Skeletal muscle tissue (tissue), 4 donors: ENCODE data around the gene ADAMTSL1. TPM values are rescaled to one million over a fixed set of nuclear protein-coding genes. Genes with fewer than 3 reads are reported as not detected.

ENCODE experiments used
- H3K27ac ChIP-seq: one replicate; pipeline ENCODE4 v1.7.0; 2013; ENCODE audit warnings: mild to moderate bottlenecking, low read depth, low read length, inconsistent platforms
- H3K27me3 ChIP-seq, 3 donors: one replicate each; pipeline ENCODE4 v1.7.0; 2013; ENCODE audit warnings: low read length in 3 of 3; ENCODE audit not compliant: control insufficient read depth in 3 of 3, insufficient read depth in 3 of 3
- H3K36me3 ChIP-seq, 3 donors: one replicate each; pipeline ENCODE4 v1.7.0; 2013; ENCODE audit warnings: low read length in 3 of 3; ENCODE audit not compliant: control insufficient read depth in 3 of 3, insufficient read depth in 3 of 3
- H3K4me1 ChIP-seq, 3 donors: one replicate each; pipeline ENCODE4 v1.7.0; 2013; ENCODE audit warnings: low read length in 3 of 3, mild to moderate bottlenecking in 3 of 3; ENCODE audit not compliant: control insufficient read depth in 3 of 3, insufficient read depth in 3 of 3
- H3K4me3 ChIP-seq, 3 donors: one replicate each; pipeline ENCODE4 v1.7.0; 2013; ENCODE audit warnings: low read length in 3 of 3
- H3K9ac ChIP-seq, 3 donors: one replicate each; pipeline ENCODE4 v1.7.0; 2013; ENCODE audit warnings: low read length in 3 of 3, mild to moderate bottlenecking in 3 of 3, moderate library complexity in 2 of 3, low read depth in 1 of 3
- H3K9me3 ChIP-seq, 3 donors: one replicate each; pipeline ENCODE4 v1.7.0; 2013; ENCODE audit warnings: low read length in 3 of 3; ENCODE audit not compliant: control insufficient read depth in 3 of 3
- total RNA-seq: library from RNA; depleted of rRNA; stranded (reverse); fragments of >200 nt; gene quantifications from one replicate; pipeline ENCODE4 v1.2.3, GENCODE V29; 2014
- donor health status: Osteomylitis.

ADAMTSL1 gene
- total RNA-seq, 1 donor from 2014 or later = 18.3 TPM

GRCh38 chr9:18569941-18570630, 96.1 kb downstream of the ADAMTSL1 start:
- no peaks in the 10 kb centered on the region for H3K4me1 ChIP-seq
- no peak overlapping the region for H3K4me3 ChIP-seq
- no peaks in the 10 kb centered on the region for H3K9me3 ChIP-seq
- H3K9ac ChIP-seq = no peak overlapping the region
- H3K36me3 ChIP-seq = no peaks in the 10 kb centered on the region
- no peaks in the 10 kb centered on the region for H3K27me3 ChIP-seq
- no peak overlapping the region for H3K27ac ChIP-seq

DNA sequence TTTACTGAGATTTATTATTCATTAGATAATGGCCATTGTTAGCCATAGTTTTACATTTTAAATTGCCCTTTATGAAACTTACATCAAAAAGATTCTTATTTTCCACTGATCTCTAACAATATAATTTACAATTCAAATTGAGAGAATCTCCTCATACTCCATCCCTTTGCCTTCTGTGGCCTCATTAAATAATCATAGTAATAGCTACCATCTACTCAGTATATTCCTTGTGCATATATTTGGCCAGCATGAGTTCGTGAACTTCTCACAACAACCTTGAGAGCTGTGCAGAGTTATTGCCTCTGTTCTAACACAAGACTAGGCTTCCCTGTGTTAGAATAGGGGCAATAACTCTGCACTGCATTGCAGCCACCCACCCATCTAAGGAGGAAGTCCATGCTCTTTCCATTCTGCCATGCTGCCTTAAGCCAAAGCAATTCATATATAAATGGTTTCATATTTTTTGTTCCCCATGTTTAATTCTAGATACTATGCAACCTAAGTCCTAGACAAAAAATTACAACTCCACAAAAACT, 99.1 kb downstream of the ADAMTSL1 start:
- H3K9ac ChIP-seq = no peak overlapping the region
- H3K36me3 ChIP-seq = no peaks in the 10 kb centered on the region
- H3K9me3 ChIP-seq = no peaks in the 10 kb centered on the region
- H3K4me1 ChIP-seq = no peaks in the 10 kb centered on the region
- no peak overlapping the region for H3K4me3 ChIP-seq
- no peaks in the 10 kb centered on the region for H3K27me3 ChIP-seq
- H3K27ac ChIP-seq = no peak overlapping the region

GRCh38 chr9:18575686-18576085, 101.7 kb downstream of the ADAMTSL1 start:
- H3K9me3 ChIP-seq = no peaks in the 10 kb centered on the region
- no peaks in the 10 kb centered on the region for H3K27me3 ChIP-seq
- no peak overlapping the region for H3K9ac ChIP-seq
- no peaks in the 10 kb centered on the region for H3K4me1 ChIP-seq
- H3K4me3 ChIP-seq = no peak overlapping the region
- H3K36me3 ChIP-seq = no peaks in the 10 kb centered on the region
- no peak overlapping the region for H3K27ac ChIP-seq

GRCh38 chr9:18579536-18579935, 105.6 kb downstream of the ADAMTSL1 start:
- Histone ChIP-seq H3K4me3 (no peak overlapping the region), H3K9me3 (no peaks in the 10 kb centered on the region), H3K4me1 (no peaks in the 10 kb centered on the region), H3K27ac (no peak overlapping the region), H3K36me3 (no peaks in the 10 kb centered on the region), H3K9ac (no peak overlapping the region), H3K27me3 (no peaks in the 10 kb centered on the region)

DNA sequence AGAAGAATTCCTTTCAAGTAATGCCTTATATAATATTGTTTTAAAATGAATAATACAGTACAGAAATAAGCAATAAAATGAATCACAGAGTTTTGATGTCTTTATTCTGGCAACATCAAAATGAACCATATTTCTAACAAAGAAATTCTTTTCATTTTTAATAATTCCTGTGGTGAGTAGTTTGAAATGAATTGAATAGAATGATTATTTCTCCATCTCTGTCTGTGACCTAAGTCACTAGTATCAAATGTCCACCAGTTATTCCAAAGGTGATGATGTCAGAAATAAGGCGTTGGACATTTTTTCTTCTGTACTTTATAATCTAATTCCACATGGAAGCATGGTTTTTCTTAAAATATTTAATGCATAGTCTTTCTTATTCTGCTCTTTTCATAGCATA, 106.2 kb downstream of the ADAMTSL1 start:
- H3K4me3 ChIP-seq = no peak overlapping the region
- no peaks in the 10 kb centered on the region for H3K36me3 ChIP-seq
- H3K27me3 ChIP-seq = no peaks in the 10 kb centered on the region
- H3K27ac ChIP-seq = no peak overlapping the region
- H3K9ac ChIP-seq = no peak overlapping the region
- H3K9me3 ChIP-seq = no peaks in the 10 kb centered on the region
- no peaks in the 10 kb centered on the region for H3K4me1 ChIP-seq

DNA sequence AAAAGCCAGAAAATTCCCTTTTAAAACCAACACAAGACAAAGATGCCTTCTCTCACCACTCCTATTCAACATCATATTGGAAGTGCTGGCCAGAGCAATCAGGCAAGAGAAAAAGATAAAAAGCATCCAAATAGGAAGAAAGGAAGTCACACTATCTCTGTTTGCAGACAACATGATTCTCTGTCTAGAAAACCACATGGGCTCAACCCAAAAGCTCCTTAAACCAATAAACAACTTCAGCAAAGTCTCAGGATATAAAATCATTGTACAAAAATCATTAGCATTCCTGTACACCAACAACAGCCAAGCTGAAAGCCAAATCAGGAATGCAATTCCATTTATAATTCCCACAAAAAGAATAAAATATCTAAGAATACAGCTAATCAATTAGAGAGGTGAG, 112.0 kb downstream of the ADAMTSL1 start:
- Histone ChIP-seq H3K4me3 (no peak overlapping the region), H3K4me1 (no peaks in the 10 kb centered on the region), H3K27ac (no peak overlapping the region), H3K9me3 (no peaks in the 10 kb centered on the region), H3K27me3 (no peaks in the 10 kb centered on the region), H3K9ac (no peak overlapping the region), H3K36me3 (no peaks in the 10 kb centered on the region)

DNA sequence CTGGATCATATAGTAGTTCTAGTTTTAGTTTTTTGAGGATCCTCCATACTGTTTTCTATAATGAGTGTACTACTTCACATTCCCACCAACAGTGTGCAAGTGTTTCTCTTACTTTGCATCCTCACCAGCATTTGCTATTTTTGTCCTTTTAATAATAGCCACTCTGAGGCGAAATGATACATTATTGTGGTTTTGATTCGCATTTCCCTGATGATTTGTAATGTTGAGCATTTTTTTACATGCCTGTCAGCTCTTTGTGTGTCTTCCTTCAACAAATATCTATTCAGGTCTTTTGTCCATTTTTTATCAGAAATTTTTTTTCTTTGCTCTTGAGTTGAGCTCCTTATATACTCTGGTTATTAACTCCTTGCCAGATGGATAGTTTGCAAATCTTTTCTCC, 114.0 kb downstream of the ADAMTSL1 start:
- no peaks in the 10 kb centered on the region for H3K36me3 ChIP-seq
- H3K9ac ChIP-seq = no peak overlapping the region
- no peaks in the 10 kb centered on the region for H3K27me3 ChIP-seq
- no peaks in the 10 kb centered on the region for H3K4me1 ChIP-seq
- no peak overlapping the region for H3K4me3 ChIP-seq
- H3K9me3 ChIP-seq = peaks cover 0 to 6% (median 0%) of the 10 kb centered on the region in 3 donors
- H3K27ac ChIP-seq = no peak overlapping the region

- no peaks in the 10 kb centered on the region for H3K4me1 ChIP-seq
- H3K27me3 ChIP-seq = no peaks in the 10 kb centered on the region
- H3K9me3 ChIP-seq = peaks cover 0 to 8% (median 0%) of the 10 kb centered on the region in 3 donors
- H3K9ac ChIP-seq = no peak overlapping the region
- no peak overlapping the region for H3K4me3 ChIP-seq
- H3K27ac ChIP-seq = no peak overlapping the region
- no peaks in the 10 kb centered on the region for H3K36me3 ChIP-seq
Observed at GRCh38 chr9:18591261-18591660, 117.3 kb downstream of the ADAMTSL1 start.

GRCh38 chr9:18594837-18595236, 120.9 kb downstream of the ADAMTSL1 start:
- Histone ChIP-seq H3K4me1 (no peaks in the 10 kb centered on the region), H3K4me3 (no peak overlapping the region), H3K36me3 (no peaks in the 10 kb centered on the region), H3K27me3 (no peaks in the 10 kb centered on the region), H3K9ac (no peak overlapping the region), H3K27ac (no peak overlapping the region), H3K9me3 (peaks cover 0 to 8% (median 0%) of the 10 kb centered on the region in 3 donors)

- H3K27me3 ChIP-seq = no peaks in the 10 kb centered on the region
- no peak overlapping the region for H3K9ac ChIP-seq
- H3K36me3 ChIP-seq = no peaks in the 10 kb centered on the region
- no peak overlapping the region for H3K27ac ChIP-seq
- H3K4me3 ChIP-seq = no peak overlapping the region
- H3K4me1 ChIP-seq = no peaks in the 10 kb centered on the region
- H3K9me3 ChIP-seq = peaks cover 0 to 8% (median 0%) of the 10 kb centered on the region in 3 donors
Observed at GRCh38 chr9:18595597-18595996, 121.6 kb downstream of the ADAMTSL1 start.
